Esophagus (tissue), 2 donors: ENCODE measurements around the gene SH3BP5L. TPM values are rescaled to one million over a fixed set of nuclear protein-coding genes. Genes with fewer than 3 reads are reported as not detected.
A peak's percentile ranks its signal among the peaks of the same experiment; 100 is the strongest.

Experiments used
- H3K27ac ChIP-seq, 2 donors: one replicate each; pipeline ENCODE4 v1.5.1; 2013; ENCODE audit warnings: low read depth in 2 of 2, mild to moderate bottlenecking in 2 of 2, inconsistent platforms in 1 of 2, low read length in 1 of 2, moderate library complexity in 1 of 2
- H3K27me3 ChIP-seq, 2 donors: one replicate each; pipeline ENCODE4 v1.6.1; 2013; ENCODE audit warnings: low read length in 2 of 2, control low read depth in 1 of 2, mild to moderate bottlenecking in 1 of 2; ENCODE audit not compliant: insufficient read depth in 2 of 2, control insufficient read depth in 1 of 2
- H3K36me3 ChIP-seq, 2 donors: one replicate each; pipeline ENCODE4 v1.6.1; 2013; ENCODE audit warnings: low read length in 1 of 2; ENCODE audit not compliant: control insufficient read depth in 2 of 2, insufficient read depth in 2 of 2
- H3K4me1 ChIP-seq, 2 donors: one replicate each; pipeline ENCODE4 v1.6.1; 2013; ENCODE audit warnings: low read length in 1 of 2; ENCODE audit not compliant: control insufficient read depth in 2 of 2, insufficient read depth in 2 of 2
- H3K4me3 ChIP-seq, 2 donors: one replicate each; pipeline ENCODE4 v1.5.1; 2013; ENCODE audit warnings: low read length in 2 of 2, mild to moderate bottlenecking in 2 of 2, low read depth in 1 of 2, moderate library complexity in 1 of 2
- H3K9me3 ChIP-seq, 2 donors: one replicate each; pipeline ENCODE4 v1.6.1; 2013; ENCODE audit warnings: mild to moderate bottlenecking in 2 of 2, low read depth in 1 of 2, low read length in 1 of 2, moderate library complexity in 1 of 2; ENCODE audit not compliant: control insufficient read depth in 2 of 2, insufficient read depth in 1 of 2
- WGBS, 2 donors: extraction: QIAGEN DNeasy Blood & Tissue Kit; methylation state at CpG; one replicate each; pipeline ENCODE4 v1.1.7; 2013; 5-methylcytosine and 5-hydroxymethylcytosine counted together
- polyA plus RNA-seq, 2 donors: library from polyadenylated mRNA; stranded (reverse); fragments of 200-250 nt; gene quantifications; one replicate each; pipeline ENCODE4 v1.2.3, GENCODE V29; 2013
- donor health status: healthy with polysubstance abuse.
- donor health status: Bipolar disorder and iron deficiency.

Gene SH3BP5L
- 10 to 100 TPM; 18.2 to 34.3 TPM for polyA plus RNA-seq

- Histone ChIP-seq H3K27me3 (no peaks in the 10 kb centered on the region), H3K36me3 (peaks cover 0 to 10% of the 10 kb centered on the region in 2 donors), H3K4me1 (peaks cover 4 to 14% of the 10 kb centered on the region in 2 donors), H3K27ac (peak within 1 kb of the TSS; percentile 97 to 98), H3K9me3 (no peaks in the 10 kb centered on the region), H3K4me3 (peak within 1 kb of the TSS; percentile 82 to 88)
- whole genome bisulfite sequencing, 2 donors: 0% methylated on average over 56 of the region's 56 CpGs
These were observed at the start of gene SH3BP5L for GRCh38 chr1:248825909-248826760. Gene SH3BP5L, minus strand, starts transcription at chr1:248825915. Its CDS starts 980 bp downstream, at chr1:248824935.

GRCh38 chr1:248873993-248874533 lies 48.3 kb upstream of the SH3BP5L start:
- H3K27ac ChIP-seq: peak overlapping the region; percentile 96 to 99
- WGBS, 2 donors: 3% methylated on average over 23 of the region's 23 CpGs

GRCh38 chr1:248873409-248873992 lies 47.8 kb upstream of the SH3BP5L start:
- peak overlapping the region; percentile 96 to 99 for H3K27ac ChIP-seq
- H3K4me1 ChIP-seq: no peaks in the 10 kb centered on the region
- H3K9me3 ChIP-seq: no peaks in the 10 kb centered on the region
- no peaks in the 10 kb centered on the region for H3K27me3 ChIP-seq
- WGBS, 2 donors: 0% methylated on average over 41 of the region's 41 CpGs
- H3K4me3 ChIP-seq: peak overlapping the region; percentile 66 to 78
- no peaks in the 10 kb centered on the region for H3K36me3 ChIP-seq

More at GRCh38 chr1:248873993-248874533, 48.3 kb upstream of the SH3BP5L start:
- no peaks in the 10 kb centered on the region for H3K4me1 ChIP-seq
- peak overlapping the region; percentile 66 to 78 for H3K4me3 ChIP-seq
- no peaks in the 10 kb centered on the region for H3K9me3 ChIP-seq
- no peaks in the 10 kb centered on the region for H3K36me3 ChIP-seq
- H3K27me3 ChIP-seq: no peaks in the 10 kb centered on the region

- peak overlapping the region; percentile 96 to 99 for H3K27ac ChIP-seq
- H3K4me3 ChIP-seq: peak overlapping the region; percentile 66 to 78
- H3K27me3 ChIP-seq: no peaks in the 10 kb centered on the region
- WGBS, 2 donors: 1 to 3% methylated on average over 30 to 31 of the region's 31 CpGs
- H3K36me3 ChIP-seq: no peaks in the 10 kb centered on the region
- H3K4me1 ChIP-seq: no peaks in the 10 kb centered on the region
- H3K9me3 ChIP-seq: no peaks in the 10 kb centered on the region
These were observed 47.2 kb upstream of the SH3BP5L start for GRCh38 chr1:248872752-248873408.

GRCh38 chr1:248871837-248872401 lies 46.2 kb upstream of the SH3BP5L start:
- Histone ChIP-seq H3K4me3 (no peak overlapping the region), H3K27ac (no peak overlapping the region), H3K27me3 (no peaks in the 10 kb centered on the region), H3K4me1 (no peaks in the 10 kb centered on the region), H3K36me3 (no peaks in the 10 kb centered on the region), H3K9me3 (no peaks in the 10 kb centered on the region)
- 97 to 98% methylated on average over 3 of the region's 3 CpGs for whole genome bisulfite sequencing, 2 donors

GRCh38 chr1:248862998-248863881 lies 37.5 kb upstream of the SH3BP5L start:
- Histone ChIP-seq H3K36me3 (no peaks in the 10 kb centered on the region), H3K27me3 (no peaks in the 10 kb centered on the region), H3K4me3 (peak overlapping the region; percentile 43 to 67), H3K27ac (peak overlapping the region; percentile 43 to 71), H3K9me3 (no peaks in the 10 kb centered on the region), H3K4me1 (peaks cover 4 to 12% of the 10 kb centered on the region in 2 donors)
- WGBS, 2 donors: 8 to 9% methylated on average over 43 to 46 of the region's 46 CpGs

- H3K9me3 ChIP-seq: no peaks in the 10 kb centered on the region
- H3K36me3 ChIP-seq: no peaks in the 10 kb centered on the region
- no peaks in the 10 kb centered on the region for H3K27me3 ChIP-seq
- peaks cover 5 to 14% of the 10 kb centered on the region in 2 donors for H3K4me1 ChIP-seq
- WGBS, 2 donors: 14 to 17% methylated on average over 4 of the region's 4 CpGs
- H3K4me3 ChIP-seq: peak overlapping the region; percentile 43 to 67
- H3K27ac ChIP-seq: peak overlapping the region; percentile 15 to 71
These were observed 36.9 kb upstream of the SH3BP5L start for GRCh38 chr1:248862695-248862997.

- H3K4me1 ChIP-seq: peaks cover 7 to 17% of the 10 kb centered on the region in 2 donors
- no peaks in the 10 kb centered on the region for H3K36me3 ChIP-seq
- H3K27ac ChIP-seq: no peak overlapping the region
- no peak overlapping the region for H3K4me3 ChIP-seq
- H3K9me3 ChIP-seq: no peaks in the 10 kb centered on the region
- 89 to 92% methylated on average over 2 of the region's 2 CpGs for WGBS, 2 donors
- H3K27me3 ChIP-seq: no peaks in the 10 kb centered on the region
These were observed 35.9 kb upstream of the SH3BP5L start for GRCh38 chr1:248861616-248862015.
